Loucy (cell line): ENCODE data around the gene BCL2L13.

Experiments
- H2AFZ ChIP-seq: fragments of 200-600 bp; sonication (generic); 2 replicates; pipeline ENCODE4 v1.6.0; 2016; ENCODE audit warnings: antibody characterized with exemption, mild to moderate bottlenecking, low read length, moderate library complexity
- H3F3A ChIP-seq: fragments of 200-600 bp; 2 replicates; pipeline ENCODE4 v1.6.0; 2016; ENCODE audit warnings: antibody characterized with exemption, low read depth, mild to moderate bottlenecking
- H3K27me3 ChIP-seq: fragments of 200-600 bp; sonication (generic); 2 replicates; pipeline ENCODE4 v1.6.1; 2014; ENCODE audit warnings: low read length, mild to moderate bottlenecking; ENCODE audit not compliant: insufficient read depth, poor library complexity, severe bottlenecking
- H3K36me3 ChIP-seq: fragments of 200-600 bp; sonication (generic); 2 replicates; pipeline ENCODE4 v1.6.1; 2016; ENCODE audit warnings: low read length; ENCODE audit not compliant: insufficient read depth
- H3K4me1 ChIP-seq: fragments of 200-600 bp; sonication (generic); 2 replicates; pipeline ENCODE4 v1.5.1; 2014; ENCODE audit warnings: low read length, mild to moderate bottlenecking; ENCODE audit not compliant: insufficient read depth, poor library complexity, severe bottlenecking
- H3K4me2 ChIP-seq: fragments of 200-600 bp; sonication (generic); 2 replicates; pipeline ENCODE4 v1.6.0; 2014; ENCODE audit warnings: antibody characterized with exemption, low read length, low read depth, mild to moderate bottlenecking; ENCODE audit not compliant: poor library complexity, severe bottlenecking
- H3K4me3 ChIP-seq: fragments of 200-600 bp; sonication (generic); 2 replicates; pipeline ENCODE4 v1.5.1; 2014; ENCODE audit warnings: low read length, mild to moderate bottlenecking, mixed read lengths; ENCODE audit not compliant: poor library complexity, severe bottlenecking
- H3K79me2 ChIP-seq: fragments of 200-600 bp; sonication (generic); 2 replicates; pipeline ENCODE4 v1.6.1; 2014; ENCODE audit warnings: low read length; ENCODE audit not compliant: insufficient read depth
- H3K9ac ChIP-seq: fragments of 200-600 bp; sonication (generic); 2 replicates; pipeline ENCODE4 v1.6.0; 2014; ENCODE audit warnings: mild to moderate bottlenecking, low read depth, low read length, moderate library complexity; ENCODE audit not compliant: poor library complexity, severe bottlenecking
- H3K9me2 ChIP-seq: fragments of 200-600 bp; sonication (generic); replicated peaks from 2 replicates; pipeline ENCODE4 v1.6.1; 2016; ENCODE audit warnings: low read depth, low read length, mixed read lengths
- H3K9me3 ChIP-seq: fragments of 200-600 bp; sonication (generic); 2 replicates; pipeline ENCODE4 v1.6.1; 2014; ENCODE audit warnings: mild to moderate bottlenecking, antibody characterized with exemption, low read length, low read depth; ENCODE audit not compliant: insufficient read depth
- H4K20me1 ChIP-seq: fragments of 200-600 bp; sonication (generic); 2 replicates; pipeline ENCODE4 v1.6.0; 2014; ENCODE audit warnings: antibody characterized with exemption, low read length, mild to moderate bottlenecking; ENCODE audit not compliant: insufficient read depth, poor library complexity, severe bottlenecking
- CTCF ChIP-seq: fragments of 200-600 bp; sonication (generic); conservative IDR thresholded peaks from 2 replicates; pipeline ENCODE4 v1.5.1; 2014; ENCODE audit warnings: mild to moderate bottlenecking, antibody characterized with exemption, low read length
- EZH2phosphoT487 ChIP-seq: fragments of 200-600 bp; IDR thresholded peaks from 2 replicates; pipeline ENCODE4 v1.6.1; 2018; ENCODE audit warnings: antibody characterized with exemption, mild to moderate bottlenecking, moderate library complexity, borderline replicate concordance

Gene BCL2L13

GRCh38 chr22:17638432-17639246, at the start of gene BCL2L13:
Gene BCL2L13 (plus strand): TSS chr22:17638757. CDS start chr22:17655712, 16,955 bp downstream.
- Histone ChIP-seq H3K4me1 (peaks cover 15% of the 10 kb centered on the region), H3F3A (no peaks in the 10 kb centered on the region), H3K9ac (peak within 1 kb of the TSS; percentile 94), H3K4me2 (peak within 1 kb of the TSS; percentile 97), H2AFZ (peak within 1 kb of the TSS; percentile 76), H3K9me2 (no peaks in the 10 kb centered on the region), H4K20me1 (no peaks in the 10 kb centered on the region), H3K36me3 (no peaks in the 10 kb centered on the region), H3K9me3 (no peaks in the 10 kb centered on the region), H3K27me3 (no peaks in the 10 kb centered on the region), H3K4me3 (peak within 1 kb of the TSS; percentile 90), H3K79me2 (peaks cover 26% of the 10 kb centered on the region)
- TF ChIP-seq EZH2phosphoT487 = no peak
- no peak for TF ChIP-seq CTCF

DNA sequence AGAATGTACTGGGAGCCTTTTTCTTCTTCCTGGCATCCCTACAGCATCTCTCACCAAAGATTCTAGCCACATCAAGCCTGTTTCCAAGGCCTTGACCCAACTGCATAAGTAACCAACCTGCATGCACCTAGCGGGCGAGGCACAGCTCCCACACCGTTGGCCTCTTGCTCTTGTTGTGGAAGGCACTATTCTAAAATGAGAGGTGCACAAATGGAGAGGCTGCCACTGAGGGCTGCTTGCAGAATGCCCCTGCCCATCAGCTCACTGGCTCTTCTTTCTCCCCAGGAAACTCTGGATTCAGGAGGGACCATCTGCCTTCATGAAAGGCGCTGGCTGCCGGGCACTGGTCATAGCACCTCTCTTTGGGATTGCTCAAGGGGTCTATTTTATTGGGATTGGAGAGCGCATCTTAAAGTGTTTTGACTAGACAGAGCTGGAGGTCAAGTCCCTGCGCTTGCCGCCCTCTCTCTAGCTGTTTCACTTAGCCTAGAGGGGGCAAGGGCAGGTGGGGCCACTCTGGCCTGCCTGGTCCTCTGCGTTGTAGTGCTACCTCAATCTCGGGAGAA, 48.7 kb upstream of the BCL2L13 start:
- H3K9me3 ChIP-seq = no peaks in the 10 kb centered on the region
- no peak overlapping the region for H3K4me3 ChIP-seq
- H3K79me2 ChIP-seq = no peaks in the 10 kb centered on the region
- no peaks in the 10 kb centered on the region for H4K20me1 ChIP-seq
- no peak overlapping the region for H3K9ac ChIP-seq
- no peaks in the 10 kb centered on the region for H3K4me1 ChIP-seq
- peaks cover 46% of the 10 kb centered on the region; the same call in 1 of the 2 replicates for H3K36me3 ChIP-seq
- no peaks in the 10 kb centered on the region for H3K27me3 ChIP-seq
- TF ChIP-seq CTCF (no peak), EZH2phosphoT487 (no peak)
- no peak overlapping the region for H2AFZ ChIP-seq
- no peak overlapping the region for H3K4me2 ChIP-seq
- H3K9me2 ChIP-seq = no peaks in the 10 kb centered on the region
- H3F3A ChIP-seq = no peaks in the 10 kb centered on the region

- Histone ChIP-seq H3K36me3 (peaks cover 52% of the 10 kb centered on the region; the same call in 1 of the 2 replicates), H2AFZ (no peak overlapping the region), H3K9me2 (no peaks in the 10 kb centered on the region), H3K9ac (no peak overlapping the region), H4K20me1 (no peaks in the 10 kb centered on the region), H3K9me3 (no peaks in the 10 kb centered on the region), H3K4me1 (no peaks in the 10 kb centered on the region), H3F3A (no peaks in the 10 kb centered on the region), H3K4me2 (no peak overlapping the region), H3K4me3 (no peak overlapping the region), H3K79me2 (no peaks in the 10 kb centered on the region), H3K27me3 (no peaks in the 10 kb centered on the region)
- TF ChIP-seq CTCF = no peak
- TF ChIP-seq EZH2phosphoT487 = no peak
These were observed 48.0 kb upstream of the BCL2L13 start for GRCh38 chr22:17590586-17590985.
